ENCODE measurements around the gene MAPK14. TPM values are rescaled to one million over a fixed set of nuclear protein-coding genes. Genes with fewer than 3 reads are reported as not detected.

Gene MAPK14
- total RNA-seq, 1 donor from 2014 or later, result 73.2 TPM

- Mint-ChIP-seq H3K4me1 (ENCODE audit: unreplicated experiment) (peaks cover 14% of the 10 kb centered on the region), H3K9me3 (ENCODE audit: unreplicated experiment) (no peaks in the 10 kb centered on the region), H3K36me3 (ENCODE audit: low read depth, unreplicated experiment) (peaks cover 14% of the 10 kb centered on the region), H3K27me3 (ENCODE audit: unreplicated experiment) (no peaks in the 10 kb centered on the region), H3K4me3 (ENCODE audit: unreplicated experiment) (no peak overlapping the region), H3K27ac (ENCODE audit: unreplicated experiment) (peak overlapping the region; percentile 67)
- no peak for TF ChIP-seq CTCF (IDR thresholded peaks at IDR 0.05; ENCODE audit: unreplicated experiment)
- DNase-seq (ENCODE audit: low spot score), result no peak
Measured at GRCh38 chr6:36098253-36098919, 70.8 kb downstream of the MAPK14 start.

GRCh38 chr6:36098920-36099647 lies 71.5 kb downstream of the MAPK14 start:
- H3K4me1 Mint-ChIP-seq (ENCODE audit: unreplicated experiment), result peaks cover 14% of the 10 kb centered on the region
- no peak for DNase-seq (ENCODE audit: low spot score)
- TF ChIP-seq CTCF (IDR thresholded peaks at IDR 0.05; ENCODE audit: unreplicated experiment), result no peak
- no peaks in the 10 kb centered on the region for H3K9me3 Mint-ChIP-seq (ENCODE audit: unreplicated experiment)
- peaks cover 21% of the 10 kb centered on the region for H3K36me3 Mint-ChIP-seq (ENCODE audit: low read depth, unreplicated experiment)
- H3K27me3 Mint-ChIP-seq (ENCODE audit: unreplicated experiment), result no peaks in the 10 kb centered on the region
- peak overlapping the region; percentile 67 for H3K27ac Mint-ChIP-seq (ENCODE audit: unreplicated experiment)
- H3K4me3 Mint-ChIP-seq (ENCODE audit: unreplicated experiment), result no peak overlapping the region

GRCh38 chr6:36099869-36100483 lies 72.4 kb downstream of the MAPK14 start:
- Mint-ChIP-seq H3K4me3 (ENCODE audit: unreplicated experiment) (no peak overlapping the region), H3K27me3 (ENCODE audit: unreplicated experiment) (no peaks in the 10 kb centered on the region), H3K36me3 (ENCODE audit: low read depth, unreplicated experiment) (peaks cover 25% of the 10 kb centered on the region), H3K27ac (ENCODE audit: unreplicated experiment) (no peak overlapping the region), H3K9me3 (ENCODE audit: unreplicated experiment) (no peaks in the 10 kb centered on the region), H3K4me1 (ENCODE audit: unreplicated experiment) (peaks cover 14% of the 10 kb centered on the region)
- TF ChIP-seq CTCF (IDR thresholded peaks at IDR 0.05; ENCODE audit: unreplicated experiment), result no peak
- no peak for DNase-seq (ENCODE audit: low spot score)

GRCh38 chr6:36101691-36102090 lies 74.1 kb downstream of the MAPK14 start:
- TF ChIP-seq CTCF (IDR thresholded peaks at IDR 0.05; ENCODE audit: unreplicated experiment), result no peak
- H3K9me3 Mint-ChIP-seq (ENCODE audit: unreplicated experiment), result no peaks in the 10 kb centered on the region
- peaks cover 13% of the 10 kb centered on the region for H3K36me3 Mint-ChIP-seq (ENCODE audit: low read depth, unreplicated experiment)
- peaks cover 14% of the 10 kb centered on the region for H3K4me1 Mint-ChIP-seq (ENCODE audit: unreplicated experiment)
- no peak overlapping the region for H3K4me3 Mint-ChIP-seq (ENCODE audit: unreplicated experiment)
- DNase-seq (ENCODE audit: low spot score), result no peak
- no peak overlapping the region for H3K27ac Mint-ChIP-seq (ENCODE audit: unreplicated experiment)
- no peaks in the 10 kb centered on the region for H3K27me3 Mint-ChIP-seq (ENCODE audit: unreplicated experiment)

GRCh38 chr6:36102853-36103252 lies 75.2 kb downstream of the MAPK14 start:
- TF ChIP-seq CTCF (IDR thresholded peaks at IDR 0.05; ENCODE audit: unreplicated experiment), result no peak
- Mint-ChIP-seq H3K4me3 (ENCODE audit: unreplicated experiment) (no peak overlapping the region), H3K27me3 (ENCODE audit: unreplicated experiment) (no peaks in the 10 kb centered on the region), H3K36me3 (ENCODE audit: low read depth, unreplicated experiment) (peaks cover 19% of the 10 kb centered on the region), H3K27ac (ENCODE audit: unreplicated experiment) (no peak overlapping the region), H3K9me3 (ENCODE audit: unreplicated experiment) (no peaks in the 10 kb centered on the region), H3K4me1 (ENCODE audit: unreplicated experiment) (peaks cover 14% of the 10 kb centered on the region)
- DNase-seq (ENCODE audit: low spot score), result no peak
